CD4-positive, alpha-beta T cell treated with Interleukin-15 for 1 hour (primary cell): Measurements from ENCODE around the gene CHST5.
"Not testable (repeated sequence)": the region's sequence is repeated elsewhere in the genome, so short reads cannot be mapped to it uniquely, and the experiment has no call there.

ENCODE experiments used
- DNase-seq: peaks from one replicate; pipeline ENCODE4 v3.0.0-alpha.2; 2020

Gene CHST5

DNA sequence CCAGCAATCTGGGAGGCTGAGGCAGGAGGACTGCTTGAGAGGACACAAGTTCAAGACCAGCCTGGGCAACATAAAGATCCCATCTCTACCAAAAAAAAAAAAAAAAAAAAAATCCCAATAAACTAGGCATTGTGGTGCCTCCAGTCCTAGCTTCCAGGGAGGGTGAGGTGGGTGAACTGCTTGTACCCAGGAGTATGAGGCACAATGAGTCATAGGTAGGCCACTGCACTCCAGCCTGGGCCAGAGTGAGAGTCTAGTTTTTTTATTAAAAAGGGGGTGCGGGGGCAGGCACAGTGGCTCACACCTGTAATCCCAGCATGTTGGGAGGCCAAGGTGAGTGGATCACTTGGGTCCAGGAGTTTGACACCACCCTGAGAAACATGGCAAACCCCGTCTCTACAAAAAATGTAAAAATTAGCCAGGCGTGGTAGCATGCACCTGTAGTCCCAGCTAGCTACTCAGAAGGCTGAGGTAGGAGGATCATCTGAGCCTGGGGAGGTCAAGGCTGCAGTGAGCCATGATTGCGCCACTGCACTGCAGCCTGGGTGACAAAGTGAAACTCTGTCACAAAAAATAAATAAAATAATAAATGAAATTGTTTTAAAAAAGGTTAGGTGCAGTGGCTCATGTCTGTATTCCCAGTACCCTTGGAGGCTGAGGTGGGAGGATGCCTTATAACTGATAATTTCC lies 32.8 kb downstream of the CHST5 start:
- no peak for DNase-seq

DNA sequence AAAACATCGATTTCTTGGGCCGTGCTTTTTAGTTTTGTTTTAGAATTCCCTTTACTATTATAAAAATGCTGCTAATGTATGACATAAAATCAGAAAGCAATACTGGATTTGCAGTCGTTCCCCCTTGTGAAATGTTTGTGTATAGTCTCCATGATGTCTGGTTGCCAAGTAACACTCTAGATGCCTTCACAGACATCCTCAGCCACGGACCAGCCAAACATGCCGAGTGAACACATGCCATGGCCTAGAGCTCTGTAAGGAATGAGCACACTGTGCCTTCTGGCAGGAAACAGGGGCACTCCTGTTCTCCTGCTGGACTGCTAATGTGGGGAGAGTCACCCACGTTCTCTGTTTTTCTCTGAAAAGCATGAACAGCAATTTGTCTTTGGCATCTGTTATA lies 34.1 kb downstream of the CHST5 start:
- DNase-seq = not testable (repeated sequence)

DNA sequence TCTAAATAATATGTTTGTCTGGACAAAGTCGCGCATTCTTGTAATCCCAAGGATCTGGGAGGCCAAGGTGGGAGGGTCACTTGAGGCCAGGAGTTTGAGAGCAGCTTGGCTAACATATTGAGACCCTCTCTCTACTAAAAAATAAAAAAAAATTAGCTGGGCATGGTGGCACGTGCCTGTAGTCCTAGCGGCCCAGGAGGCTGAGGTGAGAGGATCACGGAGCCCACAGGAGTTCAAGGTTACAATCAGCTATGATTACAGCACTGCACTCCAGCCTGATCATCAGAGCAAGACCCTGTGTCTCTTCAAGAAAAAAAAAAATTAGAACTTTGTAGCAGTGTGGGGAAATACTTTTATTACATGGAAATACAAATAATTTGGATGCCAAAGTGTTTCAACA lies 34.5 kb downstream of the CHST5 start:
- no peak for DNase-seq

DNA sequence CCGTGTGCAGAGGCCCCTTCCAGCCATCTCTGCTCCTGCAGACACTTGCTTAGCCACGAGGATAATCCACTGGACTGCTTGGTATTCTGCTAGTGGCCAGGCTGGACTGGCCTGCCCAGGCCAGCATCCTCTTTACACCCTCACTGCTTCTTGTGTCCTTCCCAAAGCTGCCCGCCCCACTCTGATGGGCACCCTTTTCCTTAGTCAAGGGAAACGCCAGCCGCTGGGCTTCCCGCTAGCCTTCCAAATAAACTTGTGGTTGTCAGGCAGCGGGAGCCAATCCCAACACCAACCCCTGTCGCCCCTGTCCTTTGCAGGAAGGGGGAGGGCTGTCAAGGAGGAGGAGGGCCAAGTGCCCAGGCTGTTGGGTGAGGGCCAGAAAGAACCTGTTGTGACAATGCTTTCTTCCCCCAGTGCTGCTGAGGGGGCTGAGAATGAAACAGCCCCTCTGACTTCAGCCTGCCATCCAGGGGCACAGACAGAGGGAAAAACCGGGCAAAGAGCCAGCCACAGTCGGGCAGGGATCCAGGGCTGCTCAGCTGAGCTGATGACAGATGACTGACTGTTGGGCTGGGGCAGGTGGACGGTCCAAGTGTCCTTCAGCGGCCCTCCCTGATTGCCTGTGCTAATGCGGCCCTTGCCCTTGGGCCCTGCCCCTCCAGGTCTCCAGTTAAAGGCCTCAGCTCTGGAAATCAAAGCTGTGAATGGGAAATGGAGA lies 37.1 kb downstream of the CHST5 start:
- not testable (repeated sequence) for DNase-seq

DNA sequence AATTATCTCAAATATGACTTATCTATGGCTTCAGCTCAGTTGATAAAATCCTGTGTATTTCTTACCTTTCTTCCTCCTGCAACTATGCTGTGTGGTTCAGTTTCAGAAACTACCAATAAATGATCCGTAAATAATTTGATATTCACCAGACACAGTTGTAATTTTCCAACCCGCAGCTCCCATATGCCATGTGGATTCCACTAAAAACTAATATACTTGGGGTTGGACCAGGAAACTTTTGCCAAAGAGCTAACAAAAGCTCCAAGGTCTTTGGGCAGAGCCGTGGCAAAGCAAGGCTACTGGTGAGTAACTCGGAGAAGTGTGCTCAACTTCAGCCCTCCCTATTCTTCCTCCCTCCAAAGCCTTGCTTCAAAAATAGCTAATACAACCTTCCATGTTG lies 38.4 kb downstream of the CHST5 start:
- no peak for DNase-seq

DNA sequence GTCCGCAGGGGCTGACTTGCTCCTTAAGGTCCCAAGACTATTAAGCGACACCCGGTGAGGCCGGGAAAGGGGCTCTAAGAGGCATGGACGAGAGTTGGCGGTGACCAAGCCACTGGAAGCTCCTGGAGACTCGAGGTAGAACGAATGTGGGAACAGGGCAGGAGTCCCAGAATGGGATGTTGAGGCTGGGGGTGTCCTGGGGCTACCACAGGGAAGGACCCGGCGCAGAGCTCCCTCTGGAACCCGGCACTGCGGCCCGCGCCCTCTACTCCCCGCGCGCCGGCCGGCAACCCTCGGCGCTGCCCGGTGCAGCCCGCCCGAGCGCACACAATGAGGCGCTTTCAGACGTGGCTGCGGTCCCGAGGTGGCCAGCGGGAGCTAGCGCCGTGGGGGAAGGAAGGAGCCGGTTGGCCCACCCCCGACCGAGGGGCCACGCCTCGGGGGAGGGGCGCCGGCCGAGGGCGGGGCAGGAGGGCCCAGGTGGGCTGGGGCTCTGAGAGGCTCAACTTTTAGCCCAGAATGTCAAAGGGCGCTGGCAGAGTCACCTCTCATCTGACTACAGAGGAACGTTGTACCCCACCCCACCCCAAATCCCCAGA lies 40.7 kb downstream of the CHST5 start, which contains the start of gene CHST6:
Gene CHST6 (minus strand): TSS at position 366 of the 599 bp plus-strand sequence. CDS start 15,613 bp downstream, outside the sequence.
- DNase-seq = no peak

DNA sequence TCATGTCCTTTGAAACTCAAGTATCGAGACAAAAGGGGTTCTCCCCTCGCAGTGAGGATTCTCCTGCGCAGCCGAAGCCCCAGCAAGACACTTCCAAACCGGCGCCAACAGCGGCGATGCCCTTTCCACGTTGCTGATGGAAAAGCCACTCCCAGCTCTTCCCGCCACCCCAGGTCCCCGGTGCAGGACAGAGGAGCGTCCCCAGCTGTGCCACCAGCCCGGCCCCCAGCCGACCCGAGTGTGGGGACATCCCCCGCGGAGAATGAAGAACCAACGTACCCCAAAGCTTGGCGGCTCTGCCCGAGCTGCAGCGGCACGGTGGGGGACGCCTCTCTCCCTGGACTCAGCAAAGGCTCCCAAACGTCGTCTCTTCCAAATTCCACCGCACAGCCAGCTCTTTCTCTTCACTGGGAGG lies 41.2 kb downstream of the CHST5 start:
- no peak for DNase-seq

DNA sequence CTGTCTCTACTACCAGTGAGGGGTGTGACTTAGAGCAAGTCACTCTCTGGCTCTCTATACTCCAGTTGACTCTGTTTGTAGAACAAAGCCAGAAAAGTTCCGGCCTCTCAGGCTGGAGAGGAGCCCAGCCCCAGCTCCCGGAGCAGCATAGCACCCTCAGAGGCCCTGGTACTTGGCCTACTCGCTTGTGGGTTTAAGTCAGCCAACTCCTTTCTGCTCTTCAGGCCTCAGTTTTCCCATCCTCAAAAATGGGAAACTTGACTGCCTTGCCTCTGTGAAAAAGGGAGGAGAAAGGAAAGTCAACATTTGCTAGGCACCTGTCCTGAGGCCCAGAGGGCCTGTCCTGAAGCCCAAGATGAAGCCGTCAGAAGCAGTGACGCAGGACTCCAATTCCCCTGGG lies 41.7 kb downstream of the CHST5 start:
- DNase-seq = no peak

DNA sequence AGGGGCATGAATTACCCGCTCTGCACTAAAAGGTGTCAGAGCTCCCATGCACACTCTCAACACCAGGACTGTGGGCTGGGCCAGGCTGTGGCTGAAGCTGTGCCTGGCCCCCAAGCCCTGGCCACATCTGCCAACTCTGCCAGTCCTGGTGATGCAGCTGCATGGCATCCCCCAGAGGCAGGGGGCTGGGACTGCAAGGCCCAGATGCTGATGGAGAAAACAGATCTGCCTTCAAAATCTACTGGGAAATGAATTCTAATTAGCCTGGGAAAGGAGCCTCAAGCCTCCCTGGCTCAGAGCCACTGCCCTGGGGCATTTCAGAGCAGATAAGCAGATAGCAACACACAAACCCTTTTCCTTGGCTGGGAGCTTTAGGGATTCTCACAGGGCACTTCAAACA lies 44.0 kb downstream of the CHST5 start:
- no peak for DNase-seq

DNA sequence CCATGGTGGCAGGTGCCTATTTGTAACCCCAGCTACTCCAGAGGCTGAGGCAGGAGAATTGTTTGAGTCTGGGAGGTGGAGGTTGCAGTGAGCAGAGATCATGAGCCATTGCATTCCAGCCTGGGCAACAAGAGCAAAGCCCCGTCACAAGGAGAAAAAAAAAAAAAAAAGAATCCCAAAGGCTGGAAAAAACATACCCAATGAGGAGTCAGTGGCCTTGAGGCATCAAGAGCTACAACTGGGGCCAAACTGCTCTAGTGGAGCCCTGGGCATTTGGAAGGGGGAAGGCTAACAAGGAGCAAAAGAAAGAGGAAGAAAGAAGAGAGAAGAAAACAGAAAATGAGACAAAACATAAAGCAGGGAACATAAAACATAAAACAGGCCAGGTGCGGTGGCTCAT lies 47.6 kb downstream of the CHST5 start:
- no peak for DNase-seq

DNA sequence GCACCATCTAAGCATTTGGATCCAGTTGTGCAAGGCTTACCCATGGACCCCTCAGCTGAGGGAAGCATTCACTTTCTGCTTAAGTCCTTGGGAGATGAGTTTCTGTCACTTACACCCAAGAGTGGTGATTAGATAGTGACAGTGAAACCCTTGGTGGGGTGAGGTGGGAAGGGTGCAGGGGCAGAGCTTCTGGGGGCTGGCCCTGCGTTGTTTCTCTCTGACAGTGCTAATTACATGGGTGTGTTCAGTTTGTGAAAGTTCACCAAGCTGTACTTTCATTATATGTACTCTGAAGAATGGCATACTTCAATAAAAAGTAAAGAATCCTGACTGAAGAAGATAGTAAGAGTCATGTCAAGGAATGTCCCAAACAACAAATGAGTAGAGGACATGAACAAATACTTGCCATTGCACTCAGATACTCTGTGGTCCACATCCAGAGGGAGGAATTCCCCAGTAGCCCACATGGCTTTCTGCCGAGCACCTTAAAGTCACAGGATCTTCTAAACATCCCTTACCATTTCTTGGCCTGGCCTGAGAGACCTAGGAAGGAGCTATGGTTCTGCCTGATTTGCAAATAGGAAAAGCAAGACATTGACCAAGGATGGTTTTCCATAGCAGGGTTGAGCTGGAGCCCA lies 49.1 kb downstream of the CHST5 start:
- no peak for DNase-seq

DNA sequence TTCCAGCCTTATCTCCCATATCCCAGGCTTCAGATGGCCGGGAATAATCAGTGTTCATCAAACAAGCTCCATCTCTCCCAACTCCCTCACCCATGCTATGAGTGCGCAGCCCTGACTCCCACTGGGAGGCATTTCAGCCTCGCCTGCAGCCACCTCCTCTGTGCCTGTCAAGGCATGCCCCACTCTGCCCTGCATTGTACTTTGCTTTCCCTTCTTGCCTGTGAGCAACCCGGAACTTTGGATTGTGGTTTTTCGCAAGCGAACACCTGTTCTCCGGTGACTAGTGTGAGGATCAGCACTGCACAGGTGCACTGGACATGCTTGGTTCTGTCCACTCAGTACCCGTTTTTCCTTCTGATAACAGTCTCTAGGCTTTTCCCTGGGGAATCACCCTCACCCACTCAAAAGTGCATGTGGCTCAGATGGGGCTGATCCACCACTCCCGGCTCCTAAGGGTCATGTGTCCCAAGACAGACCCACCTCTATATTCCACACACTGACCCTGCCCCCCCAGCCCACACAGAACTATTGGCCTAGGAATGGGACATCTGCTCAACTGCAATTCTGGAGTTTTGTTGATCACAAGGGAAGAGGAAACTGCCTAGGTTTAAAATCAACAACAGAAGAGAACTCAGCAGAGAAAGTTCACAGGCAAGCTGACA lies 49.8 kb downstream of the CHST5 start:
- no peak for DNase-seq

DNA sequence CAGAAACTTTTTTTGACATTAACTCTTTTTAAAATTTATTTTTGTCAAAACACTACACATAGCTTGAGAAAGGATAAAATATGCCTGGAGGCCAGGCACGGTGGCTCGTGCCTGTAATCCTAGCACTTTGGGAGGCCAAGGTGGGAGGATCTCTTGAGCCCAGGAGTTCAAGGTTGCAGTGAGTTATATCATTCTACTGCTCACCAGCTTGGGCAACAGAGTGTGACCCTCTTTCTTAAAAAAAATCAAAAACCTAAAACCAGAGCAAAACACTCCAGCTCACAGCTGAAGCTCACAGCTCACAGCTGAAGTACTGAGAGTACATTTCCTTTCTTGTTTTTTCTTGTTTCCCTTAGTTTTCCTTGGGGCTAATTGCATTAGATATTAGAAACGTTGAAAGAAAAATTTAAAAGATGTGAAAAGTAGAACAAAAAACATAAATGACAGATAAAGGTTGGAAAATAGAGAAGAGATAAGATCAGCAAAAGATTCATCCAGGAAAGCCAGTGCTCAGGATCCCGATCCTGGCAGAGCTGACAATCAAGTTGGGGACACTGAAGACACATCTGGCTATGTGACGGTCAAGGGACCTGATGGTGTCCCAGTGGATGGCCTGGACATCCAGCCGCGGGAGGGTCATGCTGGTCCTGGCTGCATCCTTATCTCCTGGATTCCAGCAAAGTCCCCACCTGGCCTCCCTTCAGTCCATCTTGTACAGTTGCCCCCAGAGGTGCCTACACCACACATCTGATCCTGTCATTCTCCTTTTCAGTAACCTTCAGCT lies 50.5 kb downstream of the CHST5 start:
- no peak for DNase-seq

DNA sequence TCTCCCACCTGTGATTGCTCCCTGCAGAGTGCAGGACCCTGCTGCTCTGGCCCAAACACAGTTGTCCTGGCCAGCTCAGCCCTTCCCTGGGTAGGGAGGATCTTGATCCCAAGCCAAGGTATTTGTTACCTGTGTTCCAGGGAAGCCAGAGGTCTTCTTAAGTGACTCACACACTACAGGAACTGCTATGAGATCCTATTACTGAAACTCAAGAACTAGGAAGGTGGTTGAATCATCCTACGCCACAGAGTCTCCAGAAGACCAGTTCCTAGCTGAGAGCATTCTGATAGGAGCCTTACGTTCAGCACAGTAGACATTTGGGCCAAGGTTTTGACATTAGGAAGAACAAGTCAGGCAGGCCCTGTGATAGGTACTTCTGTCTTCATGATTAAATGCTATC lies 52.7 kb downstream of the CHST5 start:
- DNase-seq = no peak

DNA sequence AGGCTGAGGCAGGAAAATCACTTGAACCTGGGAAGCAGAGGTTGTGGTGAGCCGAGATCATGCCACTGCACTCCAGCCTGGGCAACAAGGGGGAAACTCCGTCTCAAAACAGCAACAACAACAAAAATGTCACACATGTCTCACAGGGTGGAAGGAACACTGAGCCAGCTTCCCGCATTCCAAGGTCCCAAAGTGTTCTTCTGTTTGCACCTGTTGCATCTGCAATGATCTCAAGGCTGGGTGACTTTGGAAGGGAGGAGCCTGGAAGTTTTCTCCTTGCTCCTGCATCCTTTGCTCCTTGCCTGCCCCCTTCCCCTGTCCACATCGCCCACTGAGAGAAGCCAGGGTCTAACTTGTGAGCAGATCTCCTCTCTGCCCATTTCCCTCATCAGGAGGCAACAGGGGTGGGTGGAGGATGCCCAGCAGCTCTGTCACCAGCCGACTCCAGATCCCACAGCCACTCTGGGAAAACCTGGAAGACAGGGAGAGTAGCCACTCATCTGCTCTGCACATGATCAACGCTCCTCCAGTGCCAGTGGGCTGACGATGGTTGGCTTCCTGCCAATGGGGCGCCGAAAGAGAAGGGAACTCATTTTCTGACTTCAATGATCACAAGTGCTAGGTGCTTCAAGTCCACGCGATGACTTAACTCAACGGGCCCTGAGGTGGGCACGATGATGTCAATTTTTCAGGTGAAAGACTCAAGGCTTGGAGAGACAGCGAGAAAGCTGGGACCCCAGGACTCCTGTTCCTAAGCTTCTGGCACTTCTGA lies 53.3 kb downstream of the CHST5 start:
- no peak for DNase-seq

DNA sequence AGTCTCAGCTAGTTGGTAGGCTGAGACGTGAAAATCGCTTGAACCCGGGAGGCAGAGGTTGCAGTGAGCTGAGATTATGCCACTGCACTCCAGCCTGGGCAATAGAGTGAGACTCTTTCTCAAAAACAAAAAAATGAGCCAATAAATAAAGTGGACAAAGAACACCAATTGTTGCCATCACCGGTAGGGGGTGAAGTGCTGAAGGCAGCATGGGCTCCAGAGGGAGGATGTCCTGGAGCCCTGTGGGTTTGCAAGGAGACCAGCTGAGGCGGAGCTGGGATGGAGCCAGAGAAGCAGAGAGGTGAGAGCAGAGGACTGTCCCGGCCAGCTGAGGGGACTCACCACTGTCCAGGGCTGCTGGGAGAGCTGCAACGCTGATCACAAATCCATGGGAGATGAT lies 54.4 kb downstream of the CHST5 start:
- no peak for DNase-seq

DNA sequence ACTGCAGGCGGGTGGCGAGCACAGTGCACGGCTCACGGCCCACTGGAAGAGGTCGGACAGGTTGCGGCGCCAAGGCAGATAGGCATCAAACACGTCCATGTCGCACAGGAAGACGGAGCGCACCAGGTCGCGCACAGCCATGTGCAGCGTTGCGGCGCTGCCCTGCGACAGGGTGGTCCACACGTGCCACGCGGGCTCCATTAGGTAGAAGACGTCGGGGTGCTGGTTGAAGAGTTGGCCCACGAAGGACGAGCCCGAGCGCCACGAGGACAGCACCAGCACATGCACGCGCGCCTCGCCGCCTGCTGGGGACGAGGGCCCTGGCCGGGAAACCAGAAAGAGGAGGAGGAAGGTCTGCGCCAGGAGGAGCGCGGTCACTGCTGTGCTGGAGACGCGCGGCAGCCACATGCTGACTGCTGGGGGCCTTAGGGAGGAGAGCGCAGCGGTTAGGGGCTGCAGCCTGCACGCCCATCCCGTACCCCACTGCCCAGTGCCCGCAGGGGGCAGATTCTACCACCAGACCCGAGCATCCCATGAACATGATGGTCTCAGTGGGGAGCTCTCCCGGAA lies 56.4 kb downstream of the CHST5 start:
- DNase-seq = no peak
